Measurements from ENCODE around the gene NEK4.

- no peak for TF ChIP-seq TAF1 (IDR thresholded peaks at IDR 0.05; ENCODE audit: borderline replicate concordance, insufficient read depth, low read length)
- TF ChIP-seq REST (IDR thresholded peaks at IDR 0.05; ENCODE audit: insufficient read depth in 1 of 2, low read depth in 2 of 2, low read length in 2 of 2), result no peak
- no peak for TF ChIP-seq POLR2AphosphoS5 (IDR thresholded peaks at IDR 0.05; ENCODE audit: low read depth, low read length)
Measured at GRCh38 chr3:52771334-52771681, 568 bp upstream of the NEK4 start.

All from PFSK-1 (cell line).